GM18868 (cell line): ENCODE results near the gene CCDC6.
"Not testable (repeated sequence)": the region's sequence is repeated elsewhere in the genome, so short reads cannot be mapped to it uniquely, and the experiment has no call there.

Experiments
- ATAC-seq: cut with Tn5 transposase; IDR thresholded peaks from one replicate; pipeline ENCODE4 v1.9.1; 2021; ENCODE audit warnings: mild to moderate bottlenecking, moderate library complexity; ENCODE audit not compliant: unreplicated experiment

The CCDC6 gene

GRCh38 chr10:59817773-59818172, 88.6 kb downstream of the CCDC6 start:
- no peak for ATAC-seq

GRCh38 chr10:59814878-59815277, 91.5 kb downstream of the CCDC6 start:
- ATAC-seq: peak; percentile 93

GRCh38 chr10:59812519-59813122, 93.7 kb downstream of the CCDC6 start:
- no peak for ATAC-seq

GRCh38 chr10:59809644-59809974, 96.7 kb downstream of the CCDC6 start:
- ATAC-seq: peak; percentile 5

GRCh38 chr10:59808896-59809643, 97.3 kb downstream of the CCDC6 start:
- ATAC-seq: peak; percentile 98

GRCh38 chr10:59807629-59808620, 98.4 kb downstream of the CCDC6 start:
- no peak for ATAC-seq

GRCh38 chr10:59805014-59805413, 101.3 kb downstream of the CCDC6 start:
- no peak for ATAC-seq

- ATAC-seq: no peak
Measured at GRCh38 chr10:59804220-59804619, 102.1 kb downstream of the CCDC6 start.

GRCh38 chr10:59803714-59804113, 102.6 kb downstream of the CCDC6 start:
- no peak for ATAC-seq

GRCh38 chr10:59801171-59801570, 105.2 kb downstream of the CCDC6 start:
- no peak for ATAC-seq

GRCh38 chr10:59799421-59799820, 106.9 kb downstream of the CCDC6 start:
- ATAC-seq: no peak

GRCh38 chr10:59793919-59794318, 112.4 kb downstream of the CCDC6 start:
- no peak for ATAC-seq

GRCh38 chr10:59792812-59793211, 113.5 kb downstream of the CCDC6 start:
- ATAC-seq: no peak

GRCh38 chr10:59791601-59792000, 114.8 kb downstream of the CCDC6 start:
- no peak for ATAC-seq

GRCh38 chr10:59790080-59790479, 116.3 kb downstream of the CCDC6 start:
- not testable (repeated sequence) for ATAC-seq

- not testable (repeated sequence) for ATAC-seq
Measured at GRCh38 chr10:59788914-59789313, 117.4 kb downstream of the CCDC6 start.

- ATAC-seq: not testable (repeated sequence)
Measured at GRCh38 chr10:59787032-59787431, 119.3 kb downstream of the CCDC6 start.

- ATAC-seq: not testable (repeated sequence)
Measured at GRCh38 chr10:59785476-59785875, 120.9 kb downstream of the CCDC6 start.

GRCh38 chr10:59781511-59781910, 124.8 kb downstream of the CCDC6 start:
- no peak for ATAC-seq

GRCh38 chr10:59779756-59780533, 126.4 kb downstream of the CCDC6 start:
- no peak for ATAC-seq

- ATAC-seq: no peak
Measured at GRCh38 chr10:59774451-59774850, 131.9 kb downstream of the CCDC6 start.
